Adipose tissue (tissue), 3 donors: Measurements from ENCODE around the gene ARID1B. TPM values are rescaled to one million over a fixed set of nuclear protein-coding genes. Genes with fewer than 3 reads are reported as not detected.
"Not testable (repeated sequence)": the region's sequence is repeated elsewhere in the genome, so short reads cannot be mapped to it uniquely, and the experiment has no call there.

ENCODE experiments used
- H3K27ac ChIP-seq: one replicate; pipeline ENCODE4 v1.5.1; 2013; ENCODE audit warnings: low read depth, low read length
- WGBS, 3 donors: extraction: QIAGEN DNeasy Blood & Tissue Kit; methylation state at CpG; one replicate each; pipeline ENCODE4 v1.1.7; 2013; 5-methylcytosine and 5-hydroxymethylcytosine counted together
- polyA plus RNA-seq, 3 donors: library from polyadenylated mRNA; stranded (reverse); fragments of 200-250 nt; gene quantifications; one replicate each; pipeline ENCODE4 v1.2.3, GENCODE V29; 2013
- donor health status: healthy with polysubstance abuse.
- donor health status: Bipolar disorder and iron deficiency.
- donor health status: healthy.

ARID1B gene
- polyA plus RNA-seq, 3 donors: 14.0 to 29.2 (median 21.9) TPM

DNA sequence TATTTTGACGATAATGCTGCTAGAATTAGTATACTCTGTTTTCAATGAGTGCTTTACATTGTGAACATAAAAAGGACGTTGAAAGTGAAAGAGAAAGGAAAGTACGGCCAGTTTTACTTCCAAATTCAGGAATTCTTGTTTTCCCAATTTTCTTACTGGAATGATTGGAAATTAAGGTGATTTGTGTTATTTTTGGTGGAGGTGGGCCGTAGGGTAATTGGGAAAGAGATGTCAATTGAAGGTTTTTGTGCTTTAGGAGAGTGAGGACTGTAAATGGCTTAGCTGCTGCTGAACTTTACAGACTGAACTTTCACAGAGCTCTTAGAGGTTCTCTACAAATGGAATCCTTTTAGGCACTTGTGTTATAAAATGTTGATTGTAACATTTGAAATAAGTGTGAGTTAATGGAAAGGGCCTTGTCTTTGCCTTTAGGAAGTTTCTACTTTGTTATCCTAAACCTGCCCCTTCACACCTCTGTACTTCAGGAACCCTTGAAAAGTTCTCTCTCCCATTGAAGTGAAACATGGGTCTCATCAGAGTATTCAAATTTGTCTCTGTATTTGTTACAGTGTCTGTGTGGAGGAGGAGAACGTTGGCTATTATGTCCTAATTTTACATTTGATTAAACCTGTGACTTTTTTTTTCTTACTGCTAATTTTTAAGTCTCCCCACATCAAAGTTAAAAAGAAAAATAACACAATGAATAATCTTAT lies 256.4 kb downstream of the ARID1B start:
- no peak overlapping the region for H3K27ac ChIP-seq

DNA sequence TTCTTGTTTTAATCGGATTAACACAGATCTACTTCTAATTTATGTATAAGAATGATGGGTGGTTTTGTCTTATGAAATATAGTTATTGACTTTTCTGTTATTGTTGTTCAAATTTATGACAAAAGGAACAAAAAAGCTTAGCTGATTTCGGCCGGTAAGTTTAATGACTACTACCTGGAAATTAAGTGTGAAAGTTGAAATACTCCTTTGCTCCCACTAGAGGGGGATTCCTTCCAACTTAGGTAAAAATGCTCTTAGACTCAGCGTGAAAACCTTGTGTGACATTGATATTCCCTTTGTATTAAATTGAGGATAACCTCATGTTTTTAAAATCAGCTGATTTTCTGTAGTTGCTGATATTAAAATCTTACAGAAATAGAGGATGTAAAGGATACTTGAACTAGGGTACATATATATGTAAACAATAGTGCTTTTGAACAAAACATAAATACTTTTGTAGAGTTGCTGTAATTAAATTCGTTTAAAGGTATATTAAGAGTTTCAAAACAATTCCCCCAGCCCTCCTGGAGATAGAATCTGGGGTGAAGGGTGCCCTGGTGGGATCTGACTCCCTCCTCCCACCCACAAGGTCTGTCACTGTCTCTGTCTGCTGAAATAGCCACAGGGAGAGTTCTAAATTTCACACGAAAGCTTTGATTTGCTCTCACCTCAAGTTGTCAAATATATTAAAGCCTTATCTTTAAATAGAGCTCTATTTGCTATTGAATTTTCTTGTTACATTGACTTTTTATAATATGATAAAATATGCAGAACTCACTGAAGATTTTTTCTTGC lies 257.5 kb downstream of the ARID1B start:
- no peak overlapping the region for H3K27ac ChIP-seq

More for the DNA sequence above, 256.4 kb downstream of the ARID1B start:
- 1 to 25% (median 2%) methylated on average over 5 of the region's 5 CpGs for WGBS, 3 donors

DNA sequence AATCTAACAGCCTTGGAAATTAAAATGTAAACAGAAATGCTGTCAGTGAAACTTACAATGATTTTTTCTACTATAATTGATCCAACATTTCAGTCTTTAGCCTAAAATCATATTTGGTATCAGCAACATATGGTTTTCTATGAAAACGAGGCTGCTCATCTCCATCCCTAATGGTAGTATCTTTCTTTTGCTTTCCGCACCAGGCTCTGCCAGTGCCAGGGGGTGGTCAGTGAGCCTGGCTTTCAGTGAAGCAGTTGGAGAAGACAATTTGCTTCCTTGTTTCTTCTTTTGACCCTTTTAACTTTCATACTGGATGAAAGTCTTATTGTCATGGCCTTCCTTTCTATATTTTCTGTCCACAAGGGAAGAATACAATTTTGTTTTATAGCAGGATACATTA lies 258.4 kb downstream of the ARID1B start:
- H3K27ac ChIP-seq: no peak overlapping the region
- 75 to 90% (median 87%) methylated on average over 2 of the region's 2 CpGs for WGBS, 3 donors

More for the DNA sequence above, 257.5 kb downstream of the ARID1B start:
- WGBS, 3 donors: 24 to 36% (median 35%) methylated on average over 6 of the region's 6 CpGs

DNA sequence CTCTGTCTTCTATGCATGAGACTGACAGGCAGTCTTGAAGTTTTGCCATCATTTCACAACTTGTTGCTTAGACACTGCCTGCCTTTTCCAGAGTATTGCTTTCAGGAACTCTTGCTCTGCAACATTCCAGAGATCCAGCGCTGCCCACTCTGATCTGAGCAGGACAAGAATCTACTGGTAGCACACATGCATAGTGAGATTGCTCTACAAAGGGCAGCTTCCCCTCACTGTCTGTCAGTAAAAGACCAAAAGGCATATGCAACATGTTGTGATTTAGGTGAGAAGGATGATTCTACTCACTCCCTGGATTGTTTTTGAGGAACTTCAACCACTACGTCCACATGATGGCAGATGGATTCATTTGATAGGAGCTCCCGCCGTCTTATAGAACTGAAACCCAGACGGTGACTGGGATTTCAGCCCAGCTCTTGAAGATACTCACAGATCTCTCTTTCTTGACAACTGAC lies 259.1 kb downstream of the ARID1B start:
- 35 to 52% (median 49%) methylated on average over 5 of the region's 5 CpGs for WGBS, 3 donors
- no peak overlapping the region for H3K27ac ChIP-seq

DNA sequence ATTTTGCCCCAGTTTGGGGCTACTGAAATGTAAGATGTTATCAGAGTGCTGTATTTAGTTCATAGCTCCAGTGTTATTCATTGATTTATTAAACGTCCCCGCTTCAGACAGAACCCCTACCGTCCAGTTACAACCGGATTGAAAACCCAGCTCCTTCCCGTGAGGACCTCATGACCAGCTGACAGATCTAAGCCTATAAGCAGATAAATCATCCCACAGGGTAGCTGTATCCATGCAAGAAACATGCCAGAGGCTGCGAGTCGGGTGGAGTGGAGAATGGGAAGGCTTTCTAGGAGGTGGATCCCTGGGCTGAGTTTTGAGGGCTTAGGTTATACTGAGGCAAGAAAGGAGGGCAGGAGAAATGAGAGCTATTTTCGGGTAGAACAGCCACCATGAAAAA lies 260.0 kb downstream of the ARID1B start:
- no peak overlapping the region for H3K27ac ChIP-seq
- WGBS, 3 donors: 60 to 82% (median 76%) methylated on average over 8 of the region's 8 CpGs

DNA sequence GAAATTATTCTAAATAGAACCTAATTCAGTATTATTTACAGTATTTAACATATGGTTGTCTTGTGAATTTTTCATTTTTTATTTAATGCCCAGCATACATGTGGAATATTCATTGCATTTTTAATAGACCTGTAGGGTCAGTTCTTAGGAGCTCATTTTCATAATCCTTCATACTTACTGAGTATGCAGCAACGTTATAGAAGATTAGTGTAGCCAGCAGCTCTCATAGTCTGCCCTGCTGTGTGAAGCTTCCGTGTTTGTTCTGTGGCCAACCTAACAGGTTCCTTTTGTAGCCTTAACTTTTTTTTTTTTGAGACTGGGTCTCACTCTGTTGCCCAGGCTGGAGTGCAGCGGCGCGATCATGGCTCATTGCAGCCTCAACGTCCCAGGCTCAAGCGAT lies 261.4 kb downstream of the ARID1B start:
- H3K27ac ChIP-seq: no peak overlapping the region
- 87 to 98% (median 95%) methylated on average over 7 of the region's 7 CpGs for WGBS, 3 donors

DNA sequence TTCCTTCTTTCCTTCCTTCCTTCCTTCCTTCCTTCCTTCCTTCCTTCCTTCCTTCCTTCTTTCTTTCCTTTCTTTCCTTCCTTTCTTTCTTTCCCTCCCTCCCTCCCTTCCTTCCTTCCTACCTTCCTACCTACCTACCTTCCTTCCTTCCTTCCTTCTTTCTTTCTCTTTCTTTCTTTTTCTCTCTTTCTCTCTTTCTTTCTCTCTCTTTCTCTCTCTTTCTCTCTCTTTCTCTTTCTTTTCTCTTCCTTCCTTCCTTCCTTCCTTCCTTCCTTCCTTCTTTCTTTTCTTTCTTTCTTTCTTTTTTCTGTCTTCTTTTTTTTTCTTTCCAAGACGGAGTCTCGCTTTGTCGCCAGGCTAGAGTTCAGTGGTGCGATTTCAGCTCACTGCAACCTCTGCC lies 262.5 kb downstream of the ARID1B start:
- WGBS, 3 donors: 98 to 99% (median 98%) methylated on average over 4 of the region's 4 CpGs
- not testable (repeated sequence) for H3K27ac ChIP-seq

DNA sequence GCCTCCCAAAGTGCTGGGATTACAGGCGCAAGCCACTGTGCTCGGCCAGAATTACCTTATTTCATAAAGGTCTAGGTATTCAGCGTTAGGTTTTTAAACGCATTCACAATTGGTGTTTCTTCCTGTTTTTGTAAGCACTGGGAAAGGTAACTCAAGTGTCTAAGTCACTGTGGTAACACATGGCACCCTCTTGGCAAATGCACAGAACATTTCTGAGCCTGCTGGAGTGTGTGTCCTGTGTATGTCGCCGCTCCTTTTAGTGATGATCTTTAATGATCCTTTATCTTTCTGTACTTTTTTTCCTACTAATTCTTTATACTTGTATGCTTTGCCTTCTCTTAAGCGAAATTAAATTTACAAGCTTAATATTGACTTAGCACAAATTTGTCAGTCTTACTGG lies 263.0 kb downstream of the ARID1B start:
- no peak overlapping the region for H3K27ac ChIP-seq
- WGBS, 3 donors: 91 to 95% (median 94%) methylated on average over 7 of the region's 7 CpGs

DNA sequence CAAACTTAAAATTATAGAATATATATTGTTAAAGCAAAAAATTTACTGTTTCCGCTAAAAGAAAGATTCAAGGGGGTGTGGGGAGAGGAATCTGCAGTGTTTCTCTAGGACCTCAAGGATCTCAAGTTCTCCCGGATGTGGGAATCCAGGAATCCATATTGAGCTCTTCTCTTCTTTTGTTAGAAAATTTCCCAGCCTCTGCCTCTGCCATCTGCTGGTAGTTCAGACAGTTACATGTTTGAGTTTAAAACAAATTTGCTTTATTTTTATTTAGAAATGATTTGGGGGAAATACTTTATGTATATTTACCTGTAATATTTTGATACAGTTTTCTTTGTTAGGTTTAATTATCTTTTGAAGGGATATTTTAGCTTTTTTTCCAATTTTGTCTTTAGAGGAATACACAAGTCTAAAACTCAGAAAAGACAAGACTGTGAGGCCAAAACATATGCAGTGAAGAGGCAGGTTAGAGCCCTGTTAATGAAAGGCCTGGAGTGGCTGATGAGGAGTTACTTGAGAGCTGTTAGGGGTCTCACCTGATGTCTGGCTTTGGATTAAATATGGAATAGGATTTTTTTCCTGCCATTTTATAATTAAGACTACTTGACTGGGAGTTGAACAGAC lies 268.8 kb downstream of the ARID1B start:
- no peak overlapping the region for H3K27ac ChIP-seq
- WGBS, 3 donors: 11 to 54% (median 53%) methylated on average over 2 of the region's 2 CpGs

DNA sequence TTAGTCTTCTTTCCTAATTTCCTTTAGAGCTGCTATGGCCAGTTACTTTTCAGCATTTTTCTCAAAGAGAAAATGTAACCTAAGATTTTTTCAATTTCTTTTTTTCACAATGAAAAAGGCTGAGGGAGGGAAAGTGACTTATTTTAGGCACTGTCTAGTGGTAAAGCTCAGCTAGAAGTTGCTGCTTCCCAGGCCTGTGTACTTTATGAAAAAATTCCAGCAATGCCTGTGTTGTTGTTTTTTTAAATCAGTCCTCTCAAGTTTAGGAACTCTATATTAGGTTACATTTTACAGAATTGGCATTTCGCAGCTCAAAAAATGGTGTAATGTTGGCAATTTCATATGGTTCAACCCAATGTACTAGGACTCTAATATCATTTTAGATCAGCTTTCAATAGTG lies 269.6 kb downstream of the ARID1B start:
- 91 to 100% (median 95%) methylated on average over 1 of the region's 1 CpG for WGBS, 3 donors
- no peak overlapping the region for H3K27ac ChIP-seq

DNA sequence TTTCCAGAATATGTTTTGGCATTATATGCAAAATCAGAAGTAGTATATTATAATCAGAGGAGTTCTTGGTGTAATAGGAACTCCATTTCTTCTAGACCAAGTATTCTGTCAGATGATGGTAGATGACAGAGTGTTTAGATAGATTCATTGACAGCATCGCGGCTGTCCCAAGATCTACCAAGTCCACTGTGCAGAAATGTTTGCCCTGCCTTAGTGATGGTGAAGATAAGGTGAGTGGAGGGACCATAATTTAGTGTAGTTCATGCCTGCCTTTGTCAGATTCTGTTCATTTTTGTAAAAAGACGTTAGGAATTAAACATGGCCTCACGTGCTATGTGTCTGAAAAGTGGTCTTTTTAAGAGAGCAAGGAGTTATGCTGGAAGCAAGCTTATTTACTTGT lies 270.1 kb downstream of the ARID1B start:
- H3K27ac ChIP-seq: no peak overlapping the region
- WGBS, 3 donors: 83 to 91% (median 84%) methylated on average over 4 of the region's 4 CpGs

DNA sequence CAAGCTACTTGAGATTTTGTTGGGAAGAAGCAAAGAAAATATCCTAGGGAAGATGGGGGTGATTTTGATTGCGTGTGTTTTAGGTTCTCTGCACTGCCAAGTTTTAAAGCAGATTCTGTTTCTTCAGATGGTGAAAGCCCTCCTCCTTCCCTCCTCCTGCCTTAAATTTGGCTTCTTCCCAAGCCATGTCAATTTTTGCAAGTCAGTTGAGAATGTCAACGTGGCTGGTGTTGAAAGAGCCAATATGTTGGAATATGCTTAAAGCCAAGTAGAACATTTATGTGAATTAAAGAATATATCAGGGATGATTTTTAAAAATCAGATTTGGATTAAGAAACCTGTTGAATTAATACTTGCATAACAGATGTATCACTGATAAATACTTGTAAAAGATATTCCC lies 270.8 kb downstream of the ARID1B start:
- no peak overlapping the region for H3K27ac ChIP-seq
- 22 to 38% (median 33%) methylated on average over 2 of the region's 2 CpGs for WGBS, 3 donors

DNA sequence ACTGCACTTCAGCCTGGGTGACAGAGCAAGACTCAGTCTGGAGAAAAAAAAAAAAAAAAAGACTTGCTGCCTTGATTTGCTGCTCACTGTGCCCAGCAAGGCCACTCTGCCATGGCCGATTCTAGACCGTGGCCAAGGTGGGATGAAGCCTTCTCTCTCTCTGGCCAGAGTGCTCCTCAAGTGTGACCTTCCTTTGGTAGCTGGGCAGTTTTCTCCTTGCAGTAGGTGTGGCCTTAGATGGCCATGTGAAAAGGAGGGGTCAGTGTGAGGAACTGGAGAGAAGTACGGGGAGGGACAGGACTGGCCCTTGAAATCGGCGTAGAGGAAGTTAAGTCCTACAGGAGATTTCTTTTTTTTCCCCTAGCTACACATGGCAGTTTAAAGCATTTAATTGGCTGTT lies 272.0 kb downstream of the ARID1B start:
- H3K27ac ChIP-seq: no peak overlapping the region
- WGBS, 3 donors: 70 to 91% (median 80%) methylated on average over 5 of the region's 5 CpGs

DNA sequence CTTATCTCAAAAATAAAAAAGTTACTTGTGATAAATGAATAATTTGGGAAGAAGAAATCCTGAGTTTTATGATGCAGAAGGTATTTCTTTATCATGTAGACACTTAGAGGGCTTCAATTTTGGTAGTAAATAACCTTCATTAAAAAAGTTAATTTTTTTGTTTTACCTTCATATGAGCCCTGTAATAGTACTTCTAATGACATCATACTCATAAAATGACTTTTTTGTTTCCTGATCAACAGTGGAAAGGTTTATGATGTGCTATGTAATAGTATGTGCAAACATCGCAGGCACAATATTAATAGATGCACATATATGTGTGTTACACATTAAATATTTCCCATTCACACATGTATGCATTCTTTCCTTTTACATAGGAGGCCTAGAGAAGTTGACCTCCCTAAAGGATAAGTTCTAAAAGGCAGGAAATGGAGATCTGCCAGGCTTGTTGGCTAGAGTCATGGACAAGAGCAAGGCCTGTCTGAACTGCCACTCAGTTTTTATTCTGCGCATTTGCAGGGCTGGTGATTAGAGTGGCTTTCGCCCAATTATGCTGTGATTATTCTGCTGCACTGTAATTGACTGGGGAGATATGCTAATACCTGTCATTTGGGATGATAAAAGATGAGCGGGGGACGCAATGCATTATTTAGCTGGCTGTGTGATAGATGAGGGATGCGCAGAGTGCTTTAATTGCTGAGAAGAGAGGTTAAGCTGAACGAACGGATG lies 273.5 kb downstream of the ARID1B start:
- no peak overlapping the region for H3K27ac ChIP-seq
- 59 to 80% (median 66%) methylated on average over 8 of the region's 8 CpGs for WGBS, 3 donors

DNA sequence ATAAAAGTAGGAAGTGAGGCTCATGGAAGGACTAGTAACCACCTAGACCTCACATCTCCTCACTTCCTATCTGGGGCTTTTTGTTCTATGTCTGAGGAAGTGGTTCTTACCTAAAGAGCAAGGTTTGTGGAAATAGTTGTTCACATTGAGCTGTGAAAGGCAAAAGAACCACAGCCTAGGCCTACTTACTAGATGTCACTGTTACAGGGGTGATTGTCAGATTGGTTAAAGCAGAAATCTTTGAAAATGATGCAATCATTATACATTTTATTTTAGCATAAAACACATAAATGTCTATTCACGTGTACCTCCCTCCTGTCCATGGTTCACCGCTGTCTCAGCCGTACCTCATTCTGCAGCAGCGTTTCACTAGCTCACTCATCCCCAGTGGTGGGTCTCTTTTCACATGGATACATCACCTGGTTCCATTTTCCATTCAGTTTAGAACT lies 277.4 kb downstream of the ARID1B start:
- 90 to 94% (median 91%) methylated on average over 4 of the region's 4 CpGs for WGBS, 3 donors
- no peak overlapping the region for H3K27ac ChIP-seq

DNA sequence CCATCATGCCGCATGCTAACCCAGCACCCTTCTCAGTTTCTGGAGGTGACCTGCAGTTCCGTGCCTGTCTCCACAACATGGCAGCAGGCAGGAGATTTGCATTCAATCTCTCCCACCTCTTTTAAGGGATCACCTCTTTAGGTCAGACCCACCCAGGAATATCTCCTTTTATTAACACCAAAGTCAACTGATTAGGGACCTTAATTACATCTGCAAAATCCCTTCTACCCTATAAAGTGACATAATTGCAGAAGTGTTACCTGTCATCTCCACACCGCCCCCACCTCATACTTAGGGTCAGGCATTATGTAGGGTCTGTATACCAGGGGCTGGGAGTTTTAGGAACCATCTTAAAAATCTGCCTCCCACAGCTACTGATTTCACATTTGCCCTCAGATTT lies 278.7 kb downstream of the ARID1B start:
- WGBS, 3 donors: 98 to 99% (median 99%) methylated on average over 3 of the region's 3 CpGs
- no peak overlapping the region for H3K27ac ChIP-seq

DNA sequence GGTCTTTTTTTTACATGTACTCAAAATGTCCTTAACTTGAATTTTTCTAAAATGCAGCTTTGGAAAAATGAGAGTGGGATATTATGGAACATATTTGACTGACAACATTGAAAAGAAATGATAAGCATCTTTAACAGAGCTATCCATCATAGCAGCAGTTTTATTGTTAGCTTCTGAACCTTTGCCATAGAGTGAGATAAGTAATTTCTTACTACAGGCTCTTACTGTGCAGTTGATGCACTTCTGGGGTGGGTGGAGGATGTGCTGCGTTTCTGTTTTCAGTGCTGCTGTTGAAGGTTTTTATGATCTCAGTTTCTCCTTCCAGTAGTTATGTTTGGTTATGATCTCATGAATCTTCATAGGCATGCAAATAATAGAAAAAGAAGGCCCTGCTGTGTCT lies 279.1 kb downstream of the ARID1B start:
- WGBS, 3 donors: 68 to 97% (median 78%) methylated on average over 1 of the region's 1 CpG
- H3K27ac ChIP-seq: no peak overlapping the region

DNA sequence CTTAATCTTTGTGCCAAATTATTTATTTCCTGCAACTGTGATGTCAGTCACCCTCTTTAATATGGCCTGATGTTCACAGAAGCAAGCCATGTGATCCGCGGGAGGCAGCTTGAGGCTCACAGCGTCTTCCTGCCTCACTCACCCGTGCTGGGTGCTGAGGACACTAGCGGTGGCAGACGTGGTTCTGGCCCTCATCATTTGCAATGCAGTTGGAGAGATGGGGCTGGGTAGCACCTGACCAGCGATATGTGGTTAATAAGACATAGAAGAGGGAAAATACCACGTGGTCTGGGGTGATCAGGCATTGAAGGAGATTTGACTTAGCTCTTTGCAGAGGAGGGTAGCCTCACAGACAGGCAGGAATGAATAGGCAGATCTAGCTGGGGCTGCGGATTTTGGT lies 281.4 kb downstream of the ARID1B start:
- WGBS, 3 donors: 90 to 93% (median 93%) methylated on average over 9 of the region's 9 CpGs
- no peak overlapping the region for H3K27ac ChIP-seq

DNA sequence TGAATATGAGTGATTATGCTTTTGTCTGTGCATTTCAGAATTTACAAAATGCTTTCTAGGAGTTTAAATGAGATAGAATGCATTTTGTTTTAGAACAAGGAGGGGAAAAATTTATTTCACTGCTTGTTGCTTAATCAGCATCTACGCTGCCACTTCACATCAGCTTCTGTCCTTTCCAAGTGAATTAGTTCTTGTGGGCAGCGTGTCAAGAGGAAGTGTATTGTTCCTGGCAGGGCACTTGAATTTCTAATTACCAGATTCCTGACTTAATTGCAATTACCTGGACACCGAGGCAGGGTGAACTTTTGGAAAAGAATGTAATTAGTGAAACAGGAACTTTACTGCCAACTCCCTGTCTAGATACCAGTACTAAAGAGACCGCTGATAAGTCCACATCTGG lies 282.6 kb downstream of the ARID1B start:
- 21 to 28% (median 27%) methylated on average over 4 of the region's 4 CpGs for WGBS, 3 donors
- H3K27ac ChIP-seq: no peak overlapping the region
